ENCODE measurements around the gene PSMB9. TPM values are rescaled to one million over a fixed set of nuclear protein-coding genes. Genes with fewer than 3 reads are reported as not detected.

The PSMB9 gene
- total and polyA plus RNA-seq, 9 of the 15 experiments (the other 6 are each of a cell fraction or from before 2014, with no cell fraction given) = 1.1 to 3.7 (median 2.4) TPM

DNA sequence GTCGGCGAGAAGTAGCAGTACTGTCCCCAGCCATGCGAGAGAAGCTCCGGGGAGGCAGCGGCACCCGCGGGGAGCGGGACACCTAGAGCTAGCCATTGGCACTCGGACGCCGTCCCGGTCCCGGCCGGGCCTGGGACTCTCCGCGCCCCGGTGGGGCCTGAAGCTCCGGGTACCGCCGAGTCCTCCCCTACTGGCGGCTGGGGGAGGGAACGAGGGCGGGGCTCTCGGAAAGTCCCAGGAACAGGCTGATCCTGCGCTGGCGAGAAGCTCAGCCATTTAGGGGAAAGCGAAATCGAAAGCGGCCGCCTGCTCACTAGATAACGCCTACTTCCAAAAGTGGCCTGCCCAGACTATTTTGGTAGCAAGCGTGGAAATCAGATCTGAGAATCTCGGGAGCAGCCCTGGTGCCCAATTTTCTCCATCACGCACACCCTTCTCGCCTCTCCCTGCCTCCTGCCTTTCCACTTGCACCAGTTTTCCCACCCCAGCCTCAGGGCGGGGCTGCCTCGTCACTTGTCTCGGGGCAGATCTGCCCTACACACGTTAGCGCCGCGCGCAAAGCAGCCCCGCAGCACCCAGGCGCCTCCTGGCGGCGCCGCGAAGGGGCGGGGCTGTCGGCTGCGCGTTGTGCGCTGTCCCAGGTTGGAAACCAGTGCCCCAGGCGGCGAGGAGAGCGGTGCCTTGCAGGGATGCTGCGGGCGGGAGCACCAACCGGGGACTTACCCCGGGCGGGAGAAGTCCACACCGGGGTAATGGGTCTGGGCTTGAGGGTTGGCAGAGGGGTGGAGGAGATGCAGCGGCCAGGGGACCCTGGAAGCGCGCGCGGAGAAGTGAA is at the start of gene PSMB9, which contains the start of gene TAP1 (continued):
- TF ChIP-seq EZH2 (IDR thresholded peaks at IDR 0.05; ENCODE audit: borderline replicate concordance, low read depth, low read length) = no peak
- TF ChIP-seq GABPB1 (CRISPR knock-in tag; IDR thresholded peaks at IDR 0.05) = peak; percentile 74
- TF ChIP-seq, protein P1, sequence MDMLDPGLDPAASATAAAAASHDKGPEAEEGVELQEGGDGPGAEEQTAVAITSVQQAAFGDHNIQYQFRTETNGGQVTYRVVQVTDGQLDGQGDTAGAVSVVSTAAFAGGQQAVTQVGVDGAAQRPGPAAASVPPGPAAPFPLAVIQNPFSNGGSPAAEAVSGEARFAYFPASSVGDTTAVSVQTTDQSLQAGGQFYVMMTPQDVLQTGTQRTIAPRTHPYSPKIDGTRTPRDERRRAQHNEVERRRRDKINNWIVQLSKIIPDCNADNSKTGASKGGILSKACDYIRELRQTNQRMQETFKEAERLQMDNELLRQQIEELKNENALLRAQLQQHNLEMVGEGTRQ (CRISPR knock-in tag; IDR thresholded peaks at IDR 0.05) = no peak
- TF ChIP-seq, protein P2, sequence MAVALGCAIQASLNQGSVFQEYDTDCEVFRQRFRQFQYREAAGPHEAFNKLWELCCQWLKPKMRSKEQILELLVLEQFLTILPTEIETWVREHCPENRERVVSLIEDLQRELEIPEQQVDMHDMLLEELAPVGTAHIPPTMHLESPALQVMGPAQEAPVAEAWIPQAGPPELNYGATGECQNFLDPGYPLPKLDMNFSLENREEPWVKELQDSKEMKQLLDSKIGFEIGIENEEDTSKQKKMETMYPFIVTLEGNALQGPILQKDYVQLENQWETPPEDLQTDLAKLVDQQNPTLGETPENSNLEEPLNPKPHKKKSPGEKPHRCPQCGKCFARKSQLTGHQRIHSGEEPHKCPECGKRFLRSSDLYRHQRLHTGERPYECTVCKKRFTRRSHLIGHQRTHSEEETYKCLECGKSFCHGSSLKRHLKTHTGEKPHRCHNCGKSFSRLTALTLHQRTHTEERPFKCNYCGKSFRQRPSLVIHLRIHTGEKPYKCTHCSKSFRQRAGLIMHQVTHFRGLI (CRISPR knock-in tag; IDR thresholded peaks at IDR 0.05) = no peak
- TF ChIP-seq XRCC3 (IDR thresholded peaks at IDR 0.05) = no peak
- TF ChIP-seq TAF1 (IDR thresholded peaks at IDR 0.05; ENCODE audit: control insufficient read depth, extremely low read depth, insufficient read depth, low read length, severe bottlenecking) = peak; percentile 17
- TF ChIP-seq NCOA4 (IDR thresholded peaks at IDR 0.05; ENCODE audit: partially characterized antibody) = no peak
- no peak for TF ChIP-seq NEUROD1 (IDR thresholded peaks at IDR 0.05; ENCODE audit: borderline replicate concordance, low read depth, low read length, partially characterized antibody)
- TF ChIP-seq, protein P3, sequence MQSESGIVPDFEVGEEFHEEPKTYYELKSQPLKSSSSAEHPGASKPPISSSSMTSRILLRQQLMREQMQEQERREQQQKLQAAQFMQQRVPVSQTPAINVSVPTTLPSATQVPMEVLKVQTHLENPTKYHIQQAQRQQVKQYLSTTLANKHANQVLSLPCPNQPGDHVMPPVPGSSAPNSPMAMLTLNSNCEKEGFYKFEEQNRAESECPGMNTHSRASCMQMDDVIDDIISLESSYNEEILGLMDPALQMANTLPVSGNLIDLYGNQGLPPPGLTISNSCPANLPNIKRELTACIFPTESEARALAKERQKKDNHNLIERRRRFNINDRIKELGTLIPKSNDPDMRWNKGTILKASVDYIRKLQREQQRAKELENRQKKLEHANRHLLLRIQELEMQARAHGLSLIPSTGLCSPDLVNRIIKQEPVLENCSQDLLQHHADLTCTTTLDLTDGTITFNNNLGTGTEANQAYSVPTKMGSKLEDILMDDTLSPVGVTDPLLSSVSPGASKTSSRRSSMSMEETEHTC (IDR thresholded peaks at IDR 0.05) = no peak
- no peak for TF ChIP-seq GTF2A2 (tag; IDR thresholded peaks at IDR 0.05)
- TF ChIP-seq, protein P4, sequence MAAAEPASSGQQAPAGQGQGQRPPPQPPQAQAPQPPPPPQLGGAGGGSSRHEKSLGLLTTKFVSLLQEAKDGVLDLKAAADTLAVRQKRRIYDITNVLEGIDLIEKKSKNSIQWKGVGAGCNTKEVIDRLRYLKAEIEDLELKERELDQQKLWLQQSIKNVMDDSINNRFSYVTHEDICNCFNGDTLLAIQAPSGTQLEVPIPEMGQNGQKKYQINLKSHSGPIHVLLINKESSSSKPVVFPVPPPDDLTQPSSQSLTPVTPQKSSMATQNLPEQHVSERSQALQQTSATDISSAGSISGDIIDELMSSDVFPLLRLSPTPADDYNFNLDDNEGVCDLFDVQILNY (CRISPR knock-in tag; IDR thresholded peaks at IDR 0.05) = 0 out of 2 replicates have a peak, but pooled peaks have one; percentile 47
- TF ChIP-seq ZNF589 (CRISPR knock-in tag; IDR thresholded peaks at IDR 0.05; ENCODE audit: low read depth) = no peak; the same call in 1 of the 2 replicates
- TF ChIP-seq MTF1 (CRISPR knock-in tag; IDR thresholded peaks at IDR 0.05; ENCODE audit: borderline replicate concordance) = peak; percentile 82; the same call in 1 of the 2 replicates
- peak; percentile 73 for TF ChIP-seq CHD1 (IDR thresholded peaks at IDR 0.05; ENCODE audit: low read length)
- no peak for TF ChIP-seq SNRNP70 (optimal IDR thresholded peaks at IDR 0.05; ENCODE audit: low read depth, low read length)
- TF ChIP-seq RNF2 (IDR thresholded peaks at IDR 0.05) = peak; percentile 52; the same call in 1 of the 2 replicates
- peak; percentile 78; the same call in 1 of the 2 replicates for TF ChIP-seq CBX1 (IDR thresholded peaks at IDR 0.05; ENCODE audit: low read depth)
- peak; percentile 83; the same call in 1 of the 2 replicates for TF ChIP-seq DPF2 (IDR thresholded peaks at IDR 0.05)
- no peak for TF ChIP-seq FOXJ2 (tag; IDR thresholded peaks at IDR 0.05)
- TF ChIP-seq E2F3 (CRISPR knock-in tag; IDR thresholded peaks at IDR 0.05) = no peak; the same call in 1 of the 2 replicates
- no peak for TF ChIP-seq POLR2AphosphoS2 (IDR thresholded peaks at IDR 0.05; ENCODE audit: low read length)
- TF ChIP-seq FOXK1 (CRISPR knock-in tag; IDR thresholded peaks at IDR 0.05; ENCODE audit: borderline replicate concordance) = 0 out of 2 replicates have a peak, but pooled peaks have one; percentile 92

Data from K562 (cell line).